ENCODE data around the gene ANKMY1. TPM values are rescaled to one million over a fixed set of nuclear protein-coding genes. Genes with fewer than 3 reads are reported as not detected.
A peak's percentile ranks its signal among the peaks of the same experiment; 100 is the strongest.

The ANKMY1 gene
- total and polyA plus RNA-seq, 2 of the 8 experiments (the other 6 are each of a cell fraction or from before 2014, with no cell fraction given), result 4.5 to 4.8 TPM

- H4K20me1 ChIP-seq (replicated peaks in 1 of 2; ENCODE audit: control insufficient read depth in 1 of 2, insufficient read depth in 2 of 2, low read length in 2 of 2), result peaks cover 2% of the 10 kb centered on the region in 2 experiments
- H2AK5ac ChIP-seq (ENCODE audit: low read depth, low read length), result no peak overlapping the region
- ChIA-PET CTCF (ENCODE audit: partially characterized antibody) (no interaction called here), POLR2A (ENCODE audit: partially characterized antibody) (no interaction called here)
- no peak overlapping the region; the same call in 1 of the 2 replicates for H3K18ac ChIP-seq (ENCODE audit: extremely low read depth, low read length)
- 0 out of 2 replicates have a peak overlapping the region, but pooled peaks have one; percentile 4 for H4K8ac ChIP-seq (ENCODE audit: extremely low read depth, insufficient read depth, low read length)
- peaks cover 0 to 14% (median under 1%) of the 10 kb centered on the region in 4 experiments; a peak in 6 of 7 replicates for H3K4me1 ChIP-seq (replicated peaks in 1 of 4; ENCODE audit: control insufficient read depth in 3 of 4, insufficient read depth in 4 of 4, low read length in 3 of 4)
- no peak overlapping the region for H2BK120ac ChIP-seq (replicated peaks; ENCODE audit: low read depth, low read length)
- DNase-seq (ENCODE audit: low read depth in 1 of 2, low spot score in 2 of 2) (peak in 1 of 2 experiments; percentile 23), FAIRE-seq (no peak)
- H3K36me3 ChIP-seq (ENCODE audit: control insufficient read depth in 2 of 4, insufficient read depth in 4 of 4, low read length in 3 of 4), result no peaks in the 10 kb centered on the region
- no peak overlapping the region for H3K9ac ChIP-seq (replicated peaks in 1 of 4; ENCODE audit: extremely low read depth in 1 of 4, low read depth in 3 of 4, low read length in 3 of 4)
- no peak overlapping the region for H3K4me3 ChIP-seq (ENCODE audit: extremely low read depth in 1 of 4, insufficient read depth in 2 of 4, low read depth in 3 of 4, low read length in 4 of 4)
- peaks cover 7% of the 10 kb centered on the region; the same call in 1 of the 2 replicates for H3K23me2 ChIP-seq (ENCODE audit: low read depth, low read length)
- 85% methylated on average over 12 of the region's 12 CpGs; no CpG with 5 or more reads in 1 of the 2 experiments for WGBS, 2 experiments (ENCODE audit: extremely low coverage in 1 of 2, insufficient coverage in 1 of 2, insufficient read length in 1 of 2, insufficient replicate concordance in 2 of 2, low coverage in 1 of 2, low lambda C conversion rate in 2 of 2, missing lambda C conversion rate in 1 of 2)
- peaks cover 0 to 1% of the 10 kb centered on the region in 2 experiments; a peak in 1 of 4 replicates for H3K79me2 ChIP-seq (ENCODE audit: control insufficient read depth in 1 of 2, insufficient read depth in 2 of 2, low read length in 2 of 2)
- H2BK15ac ChIP-seq (ENCODE audit: low read length), result no peak overlapping the region
- no peak overlapping the region for H4K5ac ChIP-seq (ENCODE audit: insufficient read length, low read depth, low read length)
- H4K91ac ChIP-seq (replicated peaks; ENCODE audit: insufficient read length, low read length), result no peak overlapping the region
- no peak overlapping the region for H2BK20ac ChIP-seq (ENCODE audit: low read length)
- H2BK5ac ChIP-seq (ENCODE audit: low read depth, low read length), result no peak overlapping the region
- no peak overlapping the region for H3K4me2 ChIP-seq (ENCODE audit: insufficient read depth in 1 of 2, low read depth in 2 of 2, low read length in 2 of 2)
- H3K4ac ChIP-seq (replicated peaks; ENCODE audit: insufficient read length, low read depth, low read length), result no peak overlapping the region
- H2BK12ac ChIP-seq (ENCODE audit: low read depth, low read length), result no peak overlapping the region
- peaks cover 1 to 23% (median 10%) of the 10 kb centered on the region in 4 experiments for H3K27me3 ChIP-seq (replicated peaks in 1 of 4; ENCODE audit: control insufficient read depth in 3 of 4, extremely low read depth in 1 of 4, insufficient read depth in 3 of 4, low read length in 3 of 4)
- H3K9me3 ChIP-seq (ENCODE audit: insufficient read depth in 2 of 2, low read depth in 1 of 2, low read length in 1 of 2), result no peaks in the 10 kb centered on the region; a peak in 1 of 4 replicates
- no peak overlapping the region for H3K14ac ChIP-seq (ENCODE audit: insufficient read length)
- no peaks in the 10 kb centered on the region for H3K79me1 ChIP-seq (ENCODE audit: low read depth, low read length)
- no peak overlapping the region for H3K56ac ChIP-seq (replicated peaks; ENCODE audit: insufficient read length, low read depth, low read length)
- no peak overlapping the region for H3K27ac ChIP-seq (ENCODE audit: low read depth, low read length)
- H3K23ac ChIP-seq (ENCODE audit: insufficient read length), result no peak overlapping the region
- H2AFZ ChIP-seq (ENCODE audit: low read length), result no peak overlapping the region
- no peak for TF ChIP-seq USF2 (IDR thresholded peaks at IDR 0.05; ENCODE audit: low read length)
- no peak for TF ChIP-seq SIN3A (conservative IDR thresholded peaks at IDR 0.05 in 1 of 2, IDR thresholded peaks at IDR 0.05 in 1 of 2; ENCODE audit: low read depth in 1 of 2, low read length in 2 of 2)
- TF ChIP-seq NRF1 (IDR thresholded peaks at IDR 0.05; ENCODE audit: low read depth, low read length), result no peak
- TF ChIP-seq TAF1 (IDR thresholded peaks at IDR 0.05; ENCODE audit: low read depth, low read length), result no peak
- TF ChIP-seq SRF (IDR thresholded peaks at IDR 0.05; ENCODE audit: low read depth, low read length), result no peak
- no peak for TF ChIP-seq JUN (IDR thresholded peaks at IDR 0.05; ENCODE audit: low read depth, low read length)
- TF ChIP-seq POLR2AphosphoS5 (IDR thresholded peaks at IDR 0.05; ENCODE audit: low read depth, low read length), result no peak
- no peak for TF ChIP-seq RAD21 (IDR thresholded peaks at IDR 0.05 in 1 of 2, conservative IDR thresholded peaks at IDR 0.05 in 1 of 2; ENCODE audit: low read depth in 2 of 2, low read length in 2 of 2)
- TF ChIP-seq GTF2F1 (IDR thresholded peaks at IDR 0.05; ENCODE audit: borderline replicate concordance, low read depth, low read length), result no peak
- TF ChIP-seq KDM5A (IDR thresholded peaks at IDR 0.05; ENCODE audit: low read length), result no peak
- TF ChIP-seq SIX5 (IDR thresholded peaks at IDR 0.05; ENCODE audit: low read depth, low read length), result no peak
These were observed 125.9 kb downstream of the ANKMY1 start for GRCh38 chr2:240431661-240432424.
